HG03039 (cell line): ENCODE measurements around the gene ELANE.

Experiments used
- ATAC-seq: cut with Tn5 transposase; IDR thresholded peaks from one replicate; pipeline ENCODE4 v1.9.1; 2021; ENCODE audit warnings: mild to moderate bottlenecking, moderate library complexity; ENCODE audit not compliant: unreplicated experiment

ELANE gene

GRCh38 chr19:861141-861755 is 9.1 kb downstream of the ELANE start:
- no peak for ATAC-seq

DNA sequence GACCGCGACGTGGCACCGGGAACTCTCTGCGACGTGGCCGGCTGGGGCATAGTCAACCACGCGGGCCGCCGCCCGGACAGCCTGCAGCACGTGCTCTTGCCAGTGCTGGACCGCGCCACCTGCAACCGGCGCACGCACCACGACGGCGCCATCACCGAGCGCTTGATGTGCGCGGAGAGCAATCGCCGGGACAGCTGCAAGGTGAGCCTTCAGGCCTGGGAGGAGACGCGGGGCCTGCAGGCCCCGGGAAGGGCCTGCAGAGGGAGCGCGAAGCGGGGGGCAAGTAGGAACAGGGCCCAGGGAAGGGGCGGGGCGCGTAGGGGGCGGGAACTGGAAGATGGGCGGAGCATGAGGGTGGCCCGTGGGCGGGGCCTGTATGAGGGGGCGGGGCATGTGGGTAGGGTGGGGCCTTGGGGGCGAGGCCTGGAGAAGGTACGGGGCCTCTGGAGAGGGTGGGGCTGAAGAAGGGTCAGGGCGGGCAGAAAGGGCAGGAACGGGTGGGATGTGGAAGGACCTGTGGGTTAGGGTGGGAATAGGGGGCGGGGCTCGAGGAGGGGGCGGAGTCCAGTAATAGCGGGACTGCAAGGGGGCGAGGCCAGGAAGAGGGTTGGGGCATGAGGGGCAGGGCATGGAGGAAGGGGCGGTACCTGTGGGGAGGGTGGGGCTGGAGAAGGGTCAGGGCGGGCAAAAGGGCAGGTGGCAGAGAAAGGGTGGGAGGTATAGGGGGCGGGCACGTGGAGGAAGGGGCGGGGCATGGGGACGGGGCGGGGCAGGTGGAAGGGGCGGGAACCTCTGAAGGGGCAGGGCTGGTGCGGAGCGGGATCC is 9.9 kb downstream of the ELANE start:
- ATAC-seq: no peak

GRCh38 chr19:862581-863314 is 10.6 kb downstream of the ELANE start:
- no peak for ATAC-seq

GRCh38 chr19:863315-863620 is 11.2 kb downstream of the ELANE start:
- ATAC-seq: no peak

DNA sequence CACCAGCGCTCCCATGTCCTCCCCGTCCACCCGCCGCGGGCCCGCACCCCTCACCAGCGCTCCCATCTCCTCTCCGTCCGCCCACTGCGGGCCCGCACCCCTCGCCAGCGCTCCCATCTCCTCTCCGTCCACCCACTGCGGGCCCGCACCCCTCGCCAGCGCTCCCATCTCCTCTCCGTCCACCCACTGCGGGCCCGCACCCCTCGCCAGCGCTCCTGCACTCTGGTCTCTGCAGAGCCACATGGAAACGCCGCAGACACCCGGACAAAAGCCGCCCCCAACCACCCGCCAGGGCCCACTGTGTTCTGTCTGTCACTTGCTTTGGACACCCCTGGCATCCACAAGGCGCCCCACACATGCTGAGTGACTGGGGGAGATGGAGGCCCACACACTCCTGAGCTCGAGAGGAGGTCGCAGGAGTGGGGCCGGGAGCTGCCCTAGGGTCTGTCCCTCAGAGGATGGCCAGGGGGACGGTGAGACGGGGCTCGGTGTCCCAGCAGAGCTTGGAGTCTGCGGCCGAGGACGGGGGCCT is 14.7 kb downstream of the ELANE start:
- ATAC-seq: no peak

DNA sequence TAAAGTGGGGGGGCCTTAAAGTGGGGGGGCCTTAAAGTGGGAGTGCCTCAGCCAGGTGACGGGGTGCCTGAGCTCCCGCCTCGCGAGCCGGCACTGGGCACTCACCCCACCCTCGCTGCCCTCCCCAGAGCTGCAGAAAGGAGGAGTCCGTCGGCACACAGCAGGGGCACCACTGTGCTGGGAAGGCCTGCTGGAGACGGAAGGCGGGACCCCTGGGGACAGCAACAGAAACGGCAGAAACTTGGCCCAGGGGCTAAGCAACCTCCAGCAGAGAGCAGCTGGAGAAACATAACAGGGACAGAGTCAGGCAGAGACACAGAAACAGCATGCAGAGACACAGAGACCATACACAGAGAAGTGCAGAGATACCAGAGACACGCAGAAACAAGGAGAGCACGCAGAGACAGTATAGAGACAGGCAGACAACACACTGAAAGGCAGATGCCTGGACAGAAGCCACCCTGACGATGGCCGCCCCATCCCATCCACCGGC is 15.2 kb downstream of the ELANE start:
- no peak for ATAC-seq

DNA sequence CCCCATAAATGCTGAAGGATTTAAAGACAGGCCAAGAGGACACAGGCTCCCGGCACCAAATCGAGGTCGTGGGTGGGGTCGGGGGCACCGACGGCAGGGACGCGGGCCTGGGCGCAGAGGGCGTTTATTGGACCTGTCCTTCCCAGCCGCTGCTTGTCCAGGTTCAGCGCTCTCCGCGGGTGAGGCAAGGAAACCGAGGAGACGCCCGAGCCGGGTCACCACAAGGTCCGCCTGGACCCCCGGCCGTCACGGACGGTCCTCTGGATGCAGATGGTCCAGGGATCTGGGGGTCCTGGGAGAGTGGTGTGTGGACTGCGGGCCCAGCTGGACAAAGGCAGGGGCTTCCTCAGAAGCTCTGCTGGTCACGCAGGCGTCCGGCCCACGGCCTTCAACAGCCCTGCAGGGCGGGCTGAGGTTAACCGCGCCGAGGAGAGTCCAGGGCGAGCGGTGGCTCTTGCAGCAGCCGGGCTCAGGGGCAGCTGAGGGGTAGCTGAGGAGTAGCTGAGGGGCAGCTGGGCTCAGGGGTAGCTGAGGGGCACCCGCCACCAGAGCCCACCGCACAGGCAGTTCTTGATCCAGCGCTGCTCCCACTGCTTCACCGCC is 15.9 kb downstream of the ELANE start:
- ATAC-seq: no peak

DNA sequence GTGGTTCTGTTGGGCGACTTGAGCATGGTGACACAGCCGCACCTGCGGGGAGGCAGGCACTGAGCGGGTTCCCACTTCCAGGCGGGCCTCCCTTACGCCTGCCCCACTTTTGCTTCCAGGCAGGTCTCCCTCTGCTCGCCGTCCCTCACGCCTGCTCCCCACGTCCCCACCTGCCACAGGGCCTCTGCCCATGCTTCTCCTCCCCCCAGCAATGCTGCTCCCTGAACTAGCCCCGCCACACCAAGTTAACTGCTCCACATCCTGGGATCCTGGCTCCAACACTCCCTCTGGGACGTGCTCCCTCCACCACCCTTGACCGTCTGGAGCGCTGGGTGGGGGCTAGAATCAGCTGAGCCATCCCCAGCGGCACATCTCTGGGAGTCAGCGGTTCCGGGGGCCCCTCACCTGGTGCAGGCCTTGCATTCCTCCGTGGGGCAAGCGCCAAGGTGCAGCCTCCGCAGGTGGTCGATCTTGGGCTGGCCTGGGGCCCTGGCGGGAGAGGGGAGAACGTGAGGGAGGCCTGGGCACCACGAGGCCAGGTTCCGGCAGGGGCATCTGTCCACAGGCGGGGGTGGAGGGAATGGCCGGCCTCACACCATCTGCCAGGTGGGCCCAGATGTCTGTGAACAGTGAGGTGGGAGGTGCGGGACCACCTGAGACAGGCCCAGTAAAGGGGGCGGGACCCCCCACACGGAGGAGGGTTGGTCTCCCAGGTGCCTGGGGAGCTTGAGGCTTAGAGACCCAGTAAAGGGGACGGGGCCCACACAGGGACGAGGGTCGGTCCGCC is 16.5 kb downstream of the ELANE start:
- ATAC-seq: no peak

- no peak for ATAC-seq
Observed at GRCh38 chr19:869245-870177, 17.4 kb downstream of the ELANE start.

GRCh38 chr19:870314-870713 is 18.2 kb downstream of the ELANE start:
- no peak for ATAC-seq

- no peak for ATAC-seq
Observed at GRCh38 chr19:870963-871401, 18.9 kb downstream of the ELANE start.

DNA sequence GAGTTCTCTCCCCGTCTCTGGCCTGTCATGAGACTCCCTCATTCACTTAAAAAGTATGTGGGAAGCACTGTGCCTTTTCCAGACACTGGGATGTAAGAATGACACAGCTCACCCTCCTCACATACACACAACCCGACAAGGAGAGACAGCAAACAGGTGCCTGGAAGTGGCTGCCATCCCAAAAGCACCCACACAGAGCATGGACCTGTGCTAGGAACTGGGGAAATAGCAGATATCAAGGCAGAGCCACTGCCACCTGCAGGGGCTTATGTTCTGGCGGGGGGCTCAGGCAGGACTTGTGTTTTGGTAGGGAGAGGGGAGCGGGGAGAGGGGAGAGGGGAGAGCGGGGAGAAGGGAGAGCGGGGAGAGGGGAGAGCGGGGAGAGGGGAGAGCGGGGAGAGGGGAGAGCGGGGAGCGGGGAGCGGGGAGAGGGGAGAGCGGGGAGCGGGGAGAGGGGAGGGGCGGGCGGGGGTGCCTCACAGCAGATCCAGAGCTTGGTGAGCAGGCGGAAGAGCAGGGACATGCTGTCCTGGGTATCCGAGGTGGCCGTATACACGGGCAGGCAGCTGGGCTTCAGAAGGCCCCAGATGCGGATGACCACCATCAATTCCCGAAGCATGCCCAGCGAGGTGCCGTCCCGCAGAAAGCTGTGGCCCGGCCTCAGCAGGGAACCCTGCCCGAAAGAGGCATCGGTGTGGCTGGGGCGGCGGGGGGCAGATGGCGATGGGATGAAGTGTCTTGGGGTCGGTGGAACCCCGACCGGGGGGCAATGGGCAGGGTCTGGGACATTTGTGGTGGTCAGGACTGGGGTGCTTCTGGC is 19.6 kb downstream of the ELANE start:
- no peak for ATAC-seq

GRCh38 chr19:872266-872951 is 20.3 kb downstream of the ELANE start:
- no peak for ATAC-seq

GRCh38 chr19:873084-873483 is 21.0 kb downstream of the ELANE start:
- ATAC-seq: no peak

GRCh38 chr19:873561-874041 is 21.5 kb downstream of the ELANE start:
- ATAC-seq: no peak

DNA sequence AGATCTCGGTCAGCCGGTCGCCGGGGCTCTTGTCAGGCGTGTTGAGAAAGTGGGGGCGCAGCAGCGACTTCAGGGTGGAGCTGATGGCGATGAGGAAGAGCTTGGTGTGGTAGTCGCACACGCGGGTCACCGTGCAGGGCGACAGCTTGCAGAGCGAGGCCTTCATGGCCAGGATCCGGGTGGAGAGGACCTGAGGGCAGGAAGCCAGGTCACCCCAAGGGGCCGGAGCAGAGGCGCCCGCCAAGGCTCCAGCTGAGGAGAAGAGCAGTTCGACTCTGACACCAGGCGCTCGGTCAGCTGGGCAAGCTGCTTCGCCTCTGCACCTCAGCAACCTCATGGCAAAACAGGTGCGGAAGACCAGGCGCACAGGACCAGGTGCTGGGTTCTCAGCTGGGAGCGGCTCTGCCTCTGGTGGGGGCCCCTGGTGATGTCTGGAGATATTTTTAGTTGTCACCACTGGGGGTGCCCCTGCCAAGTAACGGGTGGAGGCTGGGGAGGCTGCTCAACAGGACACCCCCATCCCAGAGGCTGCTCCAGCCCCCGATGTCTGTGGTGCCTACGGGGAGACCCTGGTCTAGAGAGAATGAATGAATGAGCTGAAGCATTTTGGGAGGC is 23.3 kb downstream of the ELANE start:
- no peak for ATAC-seq

DNA sequence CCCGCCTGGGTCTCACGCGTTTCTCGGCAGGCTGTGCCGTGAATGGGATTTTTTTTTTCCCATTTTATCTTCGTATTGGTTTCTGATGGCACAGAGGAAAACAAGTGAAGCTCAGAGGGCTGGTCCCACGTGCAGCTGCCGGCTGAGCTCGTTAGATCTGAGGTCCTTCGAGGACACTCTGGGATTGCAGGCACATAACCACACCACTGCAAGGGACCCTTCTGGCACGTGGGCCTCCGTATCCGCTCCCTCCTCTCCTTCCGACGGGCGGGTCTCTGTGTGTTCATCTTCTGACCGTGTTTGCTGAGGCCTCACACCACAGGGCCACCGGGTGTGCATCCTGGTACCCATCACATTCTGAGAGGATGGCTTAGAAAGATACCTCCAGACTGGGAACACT is 24.0 kb downstream of the ELANE start:
- no peak for ATAC-seq
